HUES48 (cell line): ENCODE measurements around the gene HDDC2.

Experiments used
- H3K27ac ChIP-seq: one replicate; pipeline ENCODE4 v1.7.0; 2013; ENCODE audit warnings: low read depth, low read length, inconsistent platforms
- H3K27me3 ChIP-seq: 2 replicates; pipeline ENCODE4 v1.6.1; 2013; ENCODE audit warnings: mild to moderate bottlenecking, low read length; ENCODE audit not compliant: control insufficient read depth, insufficient read depth
- H3K36me3 ChIP-seq: 2 replicates; pipeline ENCODE4 v1.6.1; 2013; ENCODE audit warnings: low read length; ENCODE audit not compliant: control insufficient read depth, insufficient read depth
- H3K4me1 ChIP-seq: 2 replicates; pipeline ENCODE4 v1.6.1; 2013; ENCODE audit warnings: mild to moderate bottlenecking, low read length; ENCODE audit not compliant: control insufficient read depth, insufficient read depth
- H3K4me3 ChIP-seq: 2 replicates; pipeline ENCODE4 v1.5.1; 2013; ENCODE audit warnings: mild to moderate bottlenecking, low read depth, low read length
- H3K9ac ChIP-seq: 2 replicates; pipeline ENCODE4 v1.6.1; 2013; ENCODE audit warnings: mild to moderate bottlenecking, low read depth, low read length, moderate library complexity
- H3K9me3 ChIP-seq: 2 replicates; pipeline ENCODE4 v1.6.1; 2013; ENCODE audit warnings: low read length; ENCODE audit not compliant: control insufficient read depth, insufficient read depth

The HDDC2 gene

DNA sequence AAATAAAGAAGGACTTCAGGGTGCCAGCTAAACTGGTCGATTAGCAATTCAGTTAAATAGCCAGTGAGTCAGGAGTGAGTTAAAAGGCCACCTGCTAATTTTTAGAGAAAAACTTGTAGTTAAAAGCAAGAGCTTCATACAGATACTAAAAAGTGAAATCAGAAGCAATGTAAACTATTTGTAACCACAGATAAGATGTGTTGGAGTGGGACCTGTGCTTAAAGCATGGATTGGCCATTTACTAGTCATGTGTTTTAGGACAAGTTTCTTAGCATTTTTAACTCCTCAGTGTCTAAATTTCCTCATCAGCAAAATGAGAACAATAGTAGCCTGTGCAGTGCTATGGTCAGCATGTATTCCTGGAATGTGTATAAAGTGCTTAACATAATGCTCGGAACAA is 23.8 kb upstream of the HDDC2 start:
- Histone ChIP-seq H3K4me1 (0 out of 2 replicates have a peak, but pooled peaks cover 4% of the 10 kb centered on the region), H3K36me3 (no peaks in the 10 kb centered on the region), H3K27ac (no peak overlapping the region), H3K9me3 (no peaks in the 10 kb centered on the region), H3K9ac (no peak overlapping the region), H3K27me3 (no peaks in the 10 kb centered on the region), H3K4me3 (no peak overlapping the region)

DNA sequence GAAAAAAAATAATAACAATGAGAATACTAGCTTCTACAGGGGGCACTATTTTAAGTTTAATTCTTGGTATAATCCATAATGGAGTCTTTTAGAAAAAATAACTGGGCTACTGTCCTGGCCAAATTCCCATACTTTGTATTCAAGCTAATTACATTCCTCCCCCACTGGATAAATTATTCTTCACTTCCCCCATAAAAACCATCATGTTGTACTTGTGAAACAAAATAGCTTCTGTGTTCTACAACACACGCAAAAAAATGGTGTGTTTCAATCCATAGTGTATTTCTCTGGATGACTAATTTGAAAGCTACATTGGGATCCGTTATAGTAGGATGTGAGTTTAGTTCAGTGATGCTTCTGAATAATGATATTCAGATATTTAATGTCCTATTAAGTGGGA is 21.6 kb upstream of the HDDC2 start:
- no peaks in the 10 kb centered on the region for H3K36me3 ChIP-seq
- H3K27me3 ChIP-seq: no peaks in the 10 kb centered on the region
- 0 out of 2 replicates have a peak, but pooled peaks cover 4% of the 10 kb centered on the region for H3K4me1 ChIP-seq
- no peak overlapping the region for H3K27ac ChIP-seq
- H3K9ac ChIP-seq: no peak overlapping the region
- H3K4me3 ChIP-seq: no peak overlapping the region
- no peaks in the 10 kb centered on the region for H3K9me3 ChIP-seq

DNA sequence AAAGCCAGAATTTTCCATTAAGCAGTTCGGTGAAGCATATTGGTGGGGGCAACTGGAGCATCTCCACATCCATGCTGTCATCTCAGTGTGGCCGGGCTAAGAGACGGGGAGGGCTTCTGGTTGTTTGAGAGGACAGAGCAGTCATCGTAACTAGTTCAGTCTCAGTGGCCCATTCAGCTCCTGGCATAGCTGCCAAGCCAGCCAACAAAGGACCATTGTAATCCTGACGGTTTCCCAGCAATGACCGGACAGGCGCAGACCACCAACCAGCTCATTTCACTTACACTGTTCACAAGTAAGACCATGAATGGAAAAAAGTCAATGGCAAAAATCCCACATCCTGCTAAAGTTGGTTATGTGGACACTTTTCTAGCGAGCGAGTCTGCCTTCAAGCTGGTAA is 14.9 kb upstream of the HDDC2 start:
- Histone ChIP-seq H3K36me3 (no peaks in the 10 kb centered on the region), H3K9me3 (no peaks in the 10 kb centered on the region), H3K4me3 (no peak overlapping the region), H3K27me3 (no peaks in the 10 kb centered on the region), H3K27ac (no peak overlapping the region), H3K9ac (no peak overlapping the region), H3K4me1 (0 out of 2 replicates have a peak, but pooled peaks cover 4% of the 10 kb centered on the region)

DNA sequence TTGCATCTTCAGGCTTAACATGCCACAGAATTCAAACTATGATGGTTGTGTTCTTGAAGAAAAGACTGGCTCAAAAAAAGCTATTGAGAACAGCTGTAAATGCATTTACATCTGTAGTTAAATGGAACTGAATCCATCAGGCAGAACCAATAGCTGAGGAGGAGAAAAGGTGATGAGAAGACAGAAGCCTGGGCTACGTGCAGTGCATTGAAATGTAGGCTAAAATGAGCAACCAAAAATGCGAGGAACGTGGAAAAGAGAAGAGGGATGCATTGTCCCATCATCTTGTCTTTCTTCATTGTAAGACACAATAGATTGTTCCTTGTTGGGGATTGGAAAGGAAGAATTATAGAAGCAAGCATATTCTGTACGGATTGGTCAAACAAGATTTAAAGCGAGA is 13.8 kb upstream of the HDDC2 start:
- Histone ChIP-seq H3K27ac (no peak overlapping the region), H3K27me3 (no peaks in the 10 kb centered on the region), H3K9ac (no peak overlapping the region), H3K4me3 (no peak overlapping the region), H3K36me3 (no peaks in the 10 kb centered on the region), H3K4me1 (0 out of 2 replicates have a peak, but pooled peaks cover 4% of the 10 kb centered on the region), H3K9me3 (no peaks in the 10 kb centered on the region)

DNA sequence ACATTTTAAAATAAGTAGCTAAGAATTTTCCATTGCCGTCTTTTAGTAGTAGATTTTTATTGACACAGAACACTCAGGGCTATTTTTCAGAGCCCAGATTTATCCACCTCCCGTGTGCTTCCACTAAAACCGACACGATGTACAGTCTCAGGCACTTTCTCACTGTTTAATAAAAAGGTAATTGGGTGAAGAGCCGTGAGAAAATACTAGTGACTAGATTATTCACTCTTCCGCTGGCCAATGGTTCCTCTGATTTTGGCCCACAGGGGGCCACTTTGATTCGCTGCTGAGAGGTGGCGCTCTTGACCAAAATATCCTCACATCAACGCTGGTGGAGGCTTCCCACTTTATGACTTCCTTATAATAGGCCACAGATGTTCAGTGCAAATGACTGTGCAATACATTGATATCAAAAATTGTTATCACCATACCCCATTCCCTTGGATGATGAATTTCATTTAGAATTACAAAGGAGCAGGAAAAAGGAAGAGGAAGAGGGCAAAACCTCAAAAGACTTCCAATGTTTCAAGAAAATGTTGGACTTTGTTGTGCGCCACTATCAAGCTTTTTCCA is 12.3 kb upstream of the HDDC2 start:
- no peak overlapping the region for H3K27ac ChIP-seq

DNA sequence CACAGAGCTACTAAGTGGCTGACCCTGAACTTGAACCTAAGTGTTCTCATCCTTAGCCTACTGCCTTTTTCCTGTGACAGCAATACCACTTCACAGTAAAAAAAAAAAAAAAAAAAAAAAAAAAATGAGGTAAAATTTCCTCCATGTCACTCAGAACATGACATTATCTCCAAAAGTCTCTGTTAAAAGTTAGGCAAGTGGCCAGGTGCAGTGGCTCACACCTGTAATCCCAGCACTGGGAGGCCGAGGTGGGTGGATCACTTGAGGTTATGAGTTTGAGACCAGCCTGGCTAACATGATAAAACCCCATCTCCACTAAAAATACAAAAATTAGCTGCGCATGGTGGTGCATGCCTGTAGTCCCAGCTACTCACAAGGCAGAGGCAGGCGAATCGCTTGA is 11.2 kb upstream of the HDDC2 start:
- no peak overlapping the region for H3K4me3 ChIP-seq
- H3K27me3 ChIP-seq: no peaks in the 10 kb centered on the region
- no peaks in the 10 kb centered on the region for H3K9me3 ChIP-seq
- no peak overlapping the region for H3K9ac ChIP-seq
- no peak overlapping the region for H3K27ac ChIP-seq
- H3K4me1 ChIP-seq: 0 out of 2 replicates have a peak, but pooled peaks cover 4% of the 10 kb centered on the region
- no peaks in the 10 kb centered on the region for H3K36me3 ChIP-seq

More for the DNA sequence above, 12.3 kb upstream of the HDDC2 start:
- Histone ChIP-seq H3K4me3 (no peak overlapping the region), H3K27me3 (no peaks in the 10 kb centered on the region), H3K4me1 (0 out of 2 replicates have a peak, but pooled peaks cover 4% of the 10 kb centered on the region), H3K9me3 (no peaks in the 10 kb centered on the region), H3K9ac (no peak overlapping the region), H3K36me3 (no peaks in the 10 kb centered on the region)

DNA sequence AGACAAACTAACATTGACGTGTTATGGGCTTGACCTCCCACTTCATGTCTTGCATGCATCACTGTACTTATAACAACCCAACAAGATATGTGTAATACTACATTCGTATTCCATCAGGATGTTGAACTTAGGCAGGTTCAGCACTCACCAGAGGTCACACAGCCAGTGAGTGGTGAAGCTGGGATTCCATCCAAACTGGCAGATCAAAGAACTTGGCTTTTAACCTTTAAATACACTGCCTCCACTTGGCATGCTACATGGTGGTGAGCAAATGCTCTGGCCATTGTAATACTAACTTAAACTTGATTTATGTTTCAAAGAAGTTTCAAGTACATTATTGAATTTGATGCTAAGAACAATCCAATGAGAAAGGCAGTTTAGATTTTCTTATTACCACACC is 10.7 kb upstream of the HDDC2 start:
- Histone ChIP-seq H3K36me3 (no peaks in the 10 kb centered on the region), H3K4me3 (no peak overlapping the region), H3K27ac (no peak overlapping the region), H3K27me3 (no peaks in the 10 kb centered on the region), H3K9me3 (no peaks in the 10 kb centered on the region), H3K4me1 (0 out of 2 replicates have a peak, but pooled peaks cover 4% of the 10 kb centered on the region), H3K9ac (no peak overlapping the region)

DNA sequence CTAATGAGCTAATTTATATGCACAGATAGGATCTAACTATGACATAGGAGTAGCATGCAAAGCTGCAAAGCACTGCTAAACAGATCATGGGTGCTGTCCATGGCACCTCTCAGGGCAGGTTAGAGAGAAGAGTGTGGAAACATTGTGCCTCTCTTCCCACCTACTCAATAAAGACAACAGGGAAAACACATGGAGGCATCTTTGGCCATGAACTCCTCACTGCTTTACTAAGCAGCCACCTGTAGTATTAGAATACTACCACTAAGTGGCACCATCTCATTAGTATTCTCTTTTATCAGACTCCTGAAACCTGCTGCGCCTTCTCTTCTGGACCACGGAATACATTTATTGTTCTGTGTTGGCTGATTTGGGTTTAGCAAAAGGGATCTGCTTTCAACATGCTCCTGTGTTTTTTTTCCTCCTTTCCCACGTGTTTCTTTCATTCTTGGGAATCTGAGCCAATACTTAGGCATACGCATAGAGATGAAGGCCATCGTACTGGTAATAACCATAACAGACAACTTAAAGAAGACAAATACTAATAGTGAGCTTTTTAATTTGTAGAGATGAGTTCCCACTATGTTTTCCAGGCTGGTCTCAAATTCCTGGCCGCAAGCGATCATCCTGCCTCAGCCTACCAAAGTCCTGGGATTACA is 9.4 kb upstream of the HDDC2 start:
- no peak overlapping the region for H3K9ac ChIP-seq
- H3K36me3 ChIP-seq: no peaks in the 10 kb centered on the region
- 0 out of 2 replicates have a peak, but pooled peaks cover 4% of the 10 kb centered on the region for H3K4me1 ChIP-seq
- H3K27me3 ChIP-seq: no peaks in the 10 kb centered on the region
- no peaks in the 10 kb centered on the region for H3K9me3 ChIP-seq
- no peak overlapping the region for H3K4me3 ChIP-seq
- no peak overlapping the region for H3K27ac ChIP-seq

DNA sequence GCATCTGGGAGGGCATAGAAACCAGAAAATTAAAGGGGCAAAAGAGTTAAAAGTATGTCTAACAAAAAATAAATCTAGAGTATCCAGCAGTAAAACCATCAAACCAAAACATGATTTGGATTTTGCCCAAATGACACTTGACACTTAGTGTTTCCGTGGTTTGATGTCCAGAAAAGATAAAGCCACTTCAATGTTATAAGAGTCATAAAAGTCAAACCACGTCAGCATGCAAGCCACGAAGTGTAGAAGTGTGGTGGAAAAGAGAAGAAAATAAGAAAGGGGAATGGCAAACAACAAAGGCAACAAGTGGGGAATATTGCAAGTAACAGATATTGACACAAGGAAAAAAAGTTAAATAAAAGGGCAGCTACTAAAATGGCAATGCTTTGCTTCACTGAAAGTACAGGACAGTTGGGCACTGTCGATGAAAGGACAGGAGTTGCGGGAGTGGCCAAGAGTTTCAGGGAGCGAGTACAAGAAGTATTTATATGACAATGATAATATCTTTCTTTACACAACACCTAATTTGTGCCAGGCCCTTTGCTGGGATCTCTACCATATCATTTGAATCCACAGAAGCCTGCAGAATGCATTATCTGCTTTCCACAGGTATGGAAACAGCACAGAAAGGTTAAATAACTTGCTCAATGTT is 6.3 kb upstream of the HDDC2 start:
- H3K36me3 ChIP-seq: no peaks in the 10 kb centered on the region
- H3K27me3 ChIP-seq: no peaks in the 10 kb centered on the region; the same call in 1 of the 2 replicates
- no peaks in the 10 kb centered on the region for H3K9me3 ChIP-seq
- H3K4me1 ChIP-seq: no peaks in the 10 kb centered on the region
- no peak overlapping the region for H3K27ac ChIP-seq
- no peak overlapping the region for H3K9ac ChIP-seq
- no peak overlapping the region for H3K4me3 ChIP-seq

DNA sequence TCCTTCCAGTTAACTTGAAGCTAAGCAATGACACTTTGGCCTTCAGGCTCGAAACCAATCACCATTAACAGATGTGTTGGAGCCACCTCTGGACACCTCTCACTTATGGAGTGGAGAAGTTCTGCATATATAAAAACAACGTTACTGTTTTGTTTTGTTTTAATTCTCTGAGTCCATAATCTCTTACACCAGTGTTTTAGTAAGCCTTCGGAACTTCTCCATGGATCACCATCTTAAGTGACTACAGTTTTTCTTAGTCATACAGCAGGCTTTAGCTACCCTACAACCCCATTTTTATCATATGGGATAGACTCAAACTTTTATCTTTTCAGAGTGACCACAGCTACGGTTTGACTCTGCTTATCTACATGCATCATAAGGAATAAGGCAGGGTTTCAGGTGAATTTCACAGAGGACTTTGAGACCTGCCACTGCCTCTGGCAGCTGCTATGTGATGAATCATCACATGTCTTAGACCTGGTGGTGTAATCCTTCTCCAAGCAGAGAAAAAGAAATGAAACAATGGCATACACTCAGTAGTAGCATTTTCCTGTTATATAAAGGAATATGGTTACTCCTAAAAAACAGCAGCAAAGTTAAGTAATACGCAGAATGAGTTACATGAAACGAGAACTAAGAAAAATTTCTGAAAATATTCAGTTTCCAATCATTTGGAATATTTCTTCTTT is 5.5 kb upstream of the HDDC2 start:
- H3K4me1 ChIP-seq: no peaks in the 10 kb centered on the region
- no peaks in the 10 kb centered on the region for H3K9me3 ChIP-seq
- no peak overlapping the region for H3K9ac ChIP-seq
- no peaks in the 10 kb centered on the region for H3K36me3 ChIP-seq
- no peak overlapping the region for H3K4me3 ChIP-seq
- H3K27me3 ChIP-seq: no peaks in the 10 kb centered on the region; the same call in 1 of the 2 replicates
- H3K27ac ChIP-seq: no peak overlapping the region

DNA sequence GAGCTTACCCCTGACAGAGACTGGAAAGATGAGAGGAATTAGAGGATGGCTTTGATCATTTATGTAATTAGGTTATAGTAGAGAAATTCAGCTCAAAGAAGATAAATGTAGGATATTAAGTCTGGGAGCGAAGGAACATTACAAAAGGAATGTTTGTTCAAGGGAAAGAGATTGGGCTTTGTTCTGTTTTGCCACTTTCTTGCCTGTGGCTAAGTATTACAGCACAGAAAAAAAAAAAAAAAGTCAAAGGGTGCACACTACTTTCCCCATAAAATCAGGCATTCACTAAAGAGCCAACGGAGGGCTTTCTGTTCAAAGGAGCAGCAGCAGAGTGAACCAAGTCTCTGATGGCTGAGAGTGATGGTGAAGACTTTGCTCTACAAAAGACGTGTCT is 5.0 kb upstream of the HDDC2 start:
- Histone ChIP-seq H3K9me3 (no peaks in the 10 kb centered on the region), H3K9ac (no peak overlapping the region), H3K4me3 (no peak overlapping the region), H3K4me1 (no peaks in the 10 kb centered on the region), H3K27ac (no peak overlapping the region), H3K36me3 (no peaks in the 10 kb centered on the region), H3K27me3 (no peaks in the 10 kb centered on the region; the same call in 1 of the 2 replicates)
